MM.1S (cell line): ENCODE results near the gene CD300E.

Experiments
- DNase-seq: peaks from one replicate; pipeline ENCODE4 v3.0.0-alpha.2; 2015
- H2AFZ ChIP-seq: fragments of 300-600 bp; sonication (generic); 2 replicates; pipeline ENCODE4 v1.6.0; 2016; ENCODE audit warnings: antibody characterized with exemption, low read length
- H3F3A ChIP-seq: fragments of 300-600 bp; sonication (generic); 2 replicates; pipeline ENCODE4 v1.6.1; 2016; ENCODE audit warnings: mild to moderate bottlenecking, antibody characterized with exemption, low read length, moderate library complexity, mixed read lengths; ENCODE audit not compliant: insufficient read depth
- H3K27ac ChIP-seq: fragments of 300-600 bp; sonication (generic); 2 replicates; pipeline ENCODE4 v1.5.1; 2016; ENCODE audit warnings: mild to moderate bottlenecking, low read length
- H3K27me3 ChIP-seq: fragments of 300-600 bp; sonication (generic); replicated peaks from 2 replicates; pipeline ENCODE4 v1.6.0; 2016; ENCODE audit warnings: low read length; ENCODE audit not compliant: insufficient read depth
- H3K36me3 ChIP-seq: fragments of 300-600 bp; sonication (generic); replicated peaks from 2 replicates; pipeline ENCODE4 v1.6.1; 2016; ENCODE audit warnings: mild to moderate bottlenecking, low read length, mixed read lengths; ENCODE audit not compliant: insufficient read depth
- H3K4me1 ChIP-seq: fragments of 300-600 bp; sonication (generic); 2 replicates; pipeline ENCODE4 v1.6.1; 2016; ENCODE audit warnings: low read length, mixed read lengths
- H3K4me2 ChIP-seq: fragments of 300-600 bp; sonication (generic); 2 replicates; pipeline ENCODE4 v1.6.0; 2016; ENCODE audit warnings: low read depth, low read length
- H3K4me3 ChIP-seq: fragments of 300-600 bp; sonication (generic); 2 replicates; pipeline ENCODE4 v1.5.1; 2016; ENCODE audit warnings: low read length, mixed read lengths
- H3K79me2 ChIP-seq: fragments of 300-600 bp; sonication (generic); 2 replicates; pipeline ENCODE4 v1.6.1; 2016; ENCODE audit warnings: mixed run types, low read length, mixed read lengths
- H3K9ac ChIP-seq: fragments of 300-600 bp; sonication (generic); 2 replicates; pipeline ENCODE4 v1.6.1; 2016; ENCODE audit warnings: low read length, mixed read lengths
- H3K9me2 ChIP-seq: fragments of 300-600 bp; sonication (generic); replicated peaks from 2 replicates; pipeline ENCODE4 v1.6.1; 2016; ENCODE audit warnings: mild to moderate bottlenecking, low read length, mixed read lengths; ENCODE audit not compliant: insufficient read depth
- H3K9me3 ChIP-seq: fragments of 300-600 bp; sonication (generic); replicated peaks from 2 replicates; pipeline ENCODE4 v1.6.1; 2016; ENCODE audit warnings: mild to moderate bottlenecking, low read length, mixed read lengths; ENCODE audit not compliant: insufficient read depth
- H4K20me1 ChIP-seq: fragments of 300-600 bp; sonication (generic); 2 replicates; pipeline ENCODE4 v1.6.1; 2016; ENCODE audit warnings: mild to moderate bottlenecking, low read length, moderate library complexity, mixed read lengths; ENCODE audit not compliant: insufficient read depth
- CTCF ChIP-seq: fragments of 300-600 bp; sonication (generic); IDR thresholded peaks from 2 replicates; pipeline ENCODE4 v1.5.1; 2016; ENCODE audit warnings: antibody characterized with exemption, low read length, mixed read lengths
- EZH2 ChIP-seq: fragments of 300-600 bp; sonication (generic); optimal IDR thresholded peaks from 2 replicates; pipeline ENCODE3; 2017; ENCODE audit warnings: low read depth, mild to moderate bottlenecking, antibody characterized with exemption, low read length, mixed read lengths
- EZH2phosphoT487 ChIP-seq: fragments of 300-600 bp; sonication (generic); IDR thresholded peaks from 2 replicates; pipeline ENCODE4 v1.6.1; 2018; ENCODE audit warnings: antibody characterized with exemption, low read length

CD300E gene

GRCh38 chr17:74654742-74655141, 31.2 kb upstream of the CD300E start:
- H3K27me3 ChIP-seq, result peaks cover 52% of the 10 kb centered on the region

GRCh38 chr17:74652020-74652419, 28.5 kb upstream of the CD300E start:
- H3K79me2 ChIP-seq, result no peaks in the 10 kb centered on the region
- no peaks in the 10 kb centered on the region for H3F3A ChIP-seq
- no peak overlapping the region for H3K27ac ChIP-seq
- H3K36me3 ChIP-seq, result no peaks in the 10 kb centered on the region
- H3K9ac ChIP-seq, result no peak overlapping the region
- TF ChIP-seq EZH2phosphoT487 (no peak), CTCF (no peak)
- H2AFZ ChIP-seq, result no peak overlapping the region
- peaks cover 79% of the 10 kb centered on the region for H3K27me3 ChIP-seq
- no peak overlapping the region for H3K4me3 ChIP-seq
- no peaks in the 10 kb centered on the region for H3K4me1 ChIP-seq
- no peak for DNase-seq
- H4K20me1 ChIP-seq, result no peaks in the 10 kb centered on the region
- H3K9me3 ChIP-seq, result no peaks in the 10 kb centered on the region
- H3K9me2 ChIP-seq, result no peaks in the 10 kb centered on the region
- no peak overlapping the region for H3K4me2 ChIP-seq

More at GRCh38 chr17:74654742-74655141, 31.2 kb upstream of the CD300E start:
- Histone ChIP-seq H3K4me1 (no peaks in the 10 kb centered on the region), H3F3A (no peaks in the 10 kb centered on the region), H3K9me2 (no peaks in the 10 kb centered on the region), H3K4me3 (no peak overlapping the region), H2AFZ (no peak overlapping the region), H3K79me2 (no peaks in the 10 kb centered on the region), H3K4me2 (no peak overlapping the region), H4K20me1 (no peaks in the 10 kb centered on the region), H3K36me3 (no peaks in the 10 kb centered on the region), H3K9me3 (no peaks in the 10 kb centered on the region), H3K27ac (no peak overlapping the region), H3K9ac (no peak overlapping the region)
- no peak for DNase-seq
- TF ChIP-seq CTCF (no peak), EZH2phosphoT487 (no peak), EZH2 (no peak)

GRCh38 chr17:74649909-74650308, 26.4 kb upstream of the CD300E start:
- Histone ChIP-seq H3K27me3 (peaks cover 89% of the 10 kb centered on the region), H3K9me2 (no peaks in the 10 kb centered on the region), H3K4me3 (no peak overlapping the region), H3K9ac (no peak overlapping the region), H2AFZ (no peak overlapping the region), H3K9me3 (no peaks in the 10 kb centered on the region), H3K4me2 (no peak overlapping the region), H4K20me1 (no peaks in the 10 kb centered on the region), H3K36me3 (no peaks in the 10 kb centered on the region), H3K27ac (no peak overlapping the region), H3K4me1 (no peaks in the 10 kb centered on the region), H3K79me2 (no peaks in the 10 kb centered on the region), H3F3A (no peaks in the 10 kb centered on the region)
- DNase-seq, result no peak
- no peak for TF ChIP-seq EZH2phosphoT487
- no peak for TF ChIP-seq CTCF
- TF ChIP-seq EZH2, result no peak
